Rectal smooth muscle tissue (tissue), 1 donor: ENCODE data around the gene POLA1.

Experiments used
- H3K27ac ChIP-seq: one replicate; pipeline ENCODE4 v1.7.0; 2013; ENCODE audit warnings: low read depth, low read length, inconsistent platforms
- H3K27me3 ChIP-seq: one replicate; pipeline ENCODE4 v1.7.0; 2013; ENCODE audit warnings: low read length; ENCODE audit not compliant: control insufficient read depth, insufficient read depth
- H3K36me3 ChIP-seq: one replicate; pipeline ENCODE4 v1.7.0; 2013; ENCODE audit warnings: low read length; ENCODE audit not compliant: control insufficient read depth, insufficient read depth
- H3K4me1 ChIP-seq: one replicate; pipeline ENCODE4 v1.7.0; 2013; ENCODE audit warnings: low read length; ENCODE audit not compliant: control insufficient read depth, insufficient read depth
- H3K4me3 ChIP-seq: one replicate; pipeline ENCODE4 v1.7.0; 2013; ENCODE audit warnings: low read length
- H3K9ac ChIP-seq: one replicate; pipeline ENCODE4 v1.7.0; 2013; ENCODE audit warnings: low read length

The POLA1 gene

DNA sequence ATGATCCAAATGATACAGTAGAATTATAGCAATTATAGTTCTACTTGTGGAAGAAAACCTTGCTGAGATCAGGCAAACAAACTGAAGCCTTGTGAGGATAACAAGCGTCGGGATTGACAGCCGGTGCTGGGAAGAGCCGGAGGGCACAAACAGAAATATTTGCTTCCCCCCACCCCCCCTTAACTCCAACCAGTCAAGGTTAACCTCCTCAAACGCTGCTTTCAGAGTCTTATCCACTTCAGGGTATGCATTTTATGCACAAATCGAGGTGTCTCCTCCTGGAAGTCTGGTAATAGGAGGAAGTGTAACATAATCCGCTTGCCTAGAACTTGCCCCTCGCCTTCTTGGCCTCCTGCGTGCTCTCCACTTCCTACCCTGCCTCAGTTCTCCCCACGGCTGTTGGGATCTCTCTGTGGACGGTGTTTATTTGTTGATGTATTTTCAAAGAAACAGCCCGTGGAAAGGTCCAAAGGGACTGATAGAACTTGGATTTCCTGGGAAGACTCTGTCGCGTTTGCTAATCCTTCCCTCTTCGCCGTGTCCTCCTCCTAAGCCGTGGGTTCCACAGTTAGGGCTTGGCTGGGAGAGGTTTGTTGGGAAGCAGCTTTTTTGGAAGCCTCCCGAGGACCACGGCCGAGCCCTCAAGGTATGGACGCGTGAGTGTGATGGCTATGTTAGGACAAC is 326.1 kb downstream of the POLA1 start:
- no peak overlapping the region for H3K4me3 ChIP-seq
- no peak overlapping the region for H3K9ac ChIP-seq
- H3K27me3 ChIP-seq, result peaks cover 53% of the 10 kb centered on the region
- H3K36me3 ChIP-seq, result no peaks in the 10 kb centered on the region
- H3K27ac ChIP-seq, result no peak overlapping the region
- H3K4me1 ChIP-seq, result no peaks in the 10 kb centered on the region

DNA sequence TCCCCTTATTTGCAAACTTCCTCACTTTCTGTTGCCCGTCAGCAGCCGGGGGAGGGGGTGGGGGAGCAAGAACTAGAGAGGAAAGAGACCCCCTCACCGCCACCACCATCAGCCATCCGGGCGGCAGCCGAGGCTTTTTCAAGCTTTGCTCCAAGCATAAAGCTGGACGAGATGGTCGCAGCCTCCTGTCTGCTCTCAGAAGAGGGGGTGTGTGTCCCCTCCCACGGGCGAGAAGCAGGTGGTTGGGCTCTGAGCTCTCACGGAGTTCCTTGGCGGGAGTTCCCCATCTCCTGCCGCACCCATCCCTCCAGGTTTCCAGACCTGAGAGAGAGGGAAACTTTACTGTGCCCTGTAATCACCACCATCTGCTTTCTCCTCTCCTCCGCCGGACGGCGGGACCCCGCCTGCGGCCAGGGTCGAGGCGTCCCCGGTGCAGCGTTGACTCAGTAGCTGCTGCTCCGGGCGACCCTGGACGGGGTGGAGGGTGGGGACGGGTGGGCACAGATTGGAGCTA is 326.7 kb downstream of the POLA1 start:
- H3K27ac ChIP-seq, result no peak overlapping the region
- no peaks in the 10 kb centered on the region for H3K36me3 ChIP-seq
- H3K9ac ChIP-seq, result no peak overlapping the region
- peaks cover 47% of the 10 kb centered on the region for H3K27me3 ChIP-seq
- H3K4me1 ChIP-seq, result no peaks in the 10 kb centered on the region
- H3K4me3 ChIP-seq, result no peak overlapping the region

DNA sequence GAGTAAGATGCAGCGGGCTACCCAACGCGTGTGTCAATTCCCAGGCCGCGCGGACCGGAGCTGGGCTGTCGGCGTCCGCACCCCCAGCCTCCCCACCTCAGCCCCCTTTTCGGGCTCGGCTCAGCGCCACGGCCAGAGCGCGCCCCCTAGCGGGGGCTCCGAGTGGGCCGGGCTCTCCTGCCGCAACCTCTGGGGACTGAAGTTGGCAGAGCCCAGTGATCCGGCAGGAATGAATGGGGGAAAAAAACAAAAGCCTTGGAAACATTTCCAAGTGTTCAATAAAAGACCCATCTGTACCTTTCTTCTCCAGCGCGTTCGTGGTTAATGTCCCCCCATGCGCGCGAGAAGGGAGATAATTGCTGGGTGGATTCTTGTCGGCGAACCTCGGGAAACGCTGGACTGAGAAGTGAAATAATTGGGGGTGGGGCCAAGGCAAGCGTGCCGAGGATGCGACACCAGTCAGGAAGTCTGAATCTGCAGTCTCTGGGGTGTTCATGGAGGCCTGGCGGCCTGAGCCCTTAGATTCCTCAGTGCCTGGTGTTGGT is 327.3 kb downstream of the POLA1 start:
- Histone ChIP-seq H3K27me3 (peaks cover 44% of the 10 kb centered on the region), H3K4me1 (no peaks in the 10 kb centered on the region), H3K36me3 (no peaks in the 10 kb centered on the region), H3K4me3 (no peak overlapping the region), H3K9ac (no peak overlapping the region), H3K27ac (no peak overlapping the region)

DNA sequence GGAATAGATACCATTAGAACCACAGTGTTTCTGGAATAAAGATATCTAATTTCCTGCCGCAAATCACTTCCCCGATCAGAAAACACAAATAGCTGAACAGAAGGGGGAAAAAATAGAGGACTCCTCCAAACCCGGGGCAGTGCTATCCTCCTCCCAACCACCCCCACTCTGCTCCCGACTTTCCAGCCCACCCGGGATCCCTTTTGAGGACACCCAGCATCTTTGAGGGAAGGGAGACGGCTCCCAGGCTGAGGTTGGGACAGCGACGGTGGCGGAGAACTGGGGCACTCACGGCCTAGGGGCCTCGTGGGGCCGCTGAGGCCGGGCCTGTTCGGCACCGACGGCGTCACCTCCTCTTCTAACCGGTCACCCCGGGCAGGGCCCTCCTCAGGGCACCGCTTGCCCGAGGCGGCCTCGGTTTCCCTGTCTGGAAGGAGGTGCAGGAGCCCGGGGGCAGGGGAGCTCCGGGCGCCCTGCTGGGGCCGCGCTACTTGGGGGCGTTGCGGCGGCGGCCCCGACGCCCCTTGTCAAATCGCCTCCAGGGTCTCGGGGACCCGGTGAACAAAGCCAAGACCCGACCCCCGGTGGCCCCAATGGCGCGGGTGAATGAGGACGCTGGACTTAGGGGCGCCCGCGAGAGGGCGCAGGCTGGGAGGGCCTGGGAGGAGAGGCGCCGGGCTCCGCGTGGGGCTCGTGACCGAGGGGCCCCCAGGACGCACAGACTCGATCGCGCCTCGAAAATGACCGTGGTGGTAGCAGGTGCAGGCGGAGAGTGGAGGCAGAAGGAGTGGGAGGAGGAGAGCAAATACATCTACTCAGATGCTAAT is 329.0 kb downstream of the POLA1 start:
- Histone ChIP-seq H3K36me3 (no peaks in the 10 kb centered on the region), H3K9ac (no peak overlapping the region), H3K4me1 (no peaks in the 10 kb centered on the region), H3K4me3 (no peak overlapping the region), H3K27me3 (peaks cover 33% of the 10 kb centered on the region), H3K27ac (no peak overlapping the region)

DNA sequence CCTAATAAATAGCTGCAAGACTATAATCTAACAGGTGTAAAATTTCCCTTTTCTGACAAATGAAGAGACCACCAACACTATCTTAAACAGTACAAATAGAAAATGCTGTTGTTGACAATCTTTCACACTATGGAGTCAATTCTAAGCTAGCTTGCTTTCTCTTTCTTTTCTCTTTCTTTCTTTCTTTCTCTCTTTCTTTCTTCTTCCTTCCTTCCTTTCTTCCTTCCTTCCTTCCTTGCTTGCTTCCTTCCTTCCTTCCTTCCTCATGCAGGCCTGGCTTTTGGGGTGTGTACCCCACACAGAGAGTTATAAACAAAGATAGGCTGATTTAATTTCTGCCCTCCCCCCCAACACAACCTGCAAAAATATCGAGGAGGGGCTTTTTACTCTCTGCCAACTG is 330.2 kb downstream of the POLA1 start:
- H3K27me3 ChIP-seq, result peaks cover 33% of the 10 kb centered on the region
- no peaks in the 10 kb centered on the region for H3K4me1 ChIP-seq
- no peak overlapping the region for H3K4me3 ChIP-seq
- no peak overlapping the region for H3K27ac ChIP-seq
- H3K36me3 ChIP-seq, result no peaks in the 10 kb centered on the region
- H3K9ac ChIP-seq, result no peak overlapping the region

DNA sequence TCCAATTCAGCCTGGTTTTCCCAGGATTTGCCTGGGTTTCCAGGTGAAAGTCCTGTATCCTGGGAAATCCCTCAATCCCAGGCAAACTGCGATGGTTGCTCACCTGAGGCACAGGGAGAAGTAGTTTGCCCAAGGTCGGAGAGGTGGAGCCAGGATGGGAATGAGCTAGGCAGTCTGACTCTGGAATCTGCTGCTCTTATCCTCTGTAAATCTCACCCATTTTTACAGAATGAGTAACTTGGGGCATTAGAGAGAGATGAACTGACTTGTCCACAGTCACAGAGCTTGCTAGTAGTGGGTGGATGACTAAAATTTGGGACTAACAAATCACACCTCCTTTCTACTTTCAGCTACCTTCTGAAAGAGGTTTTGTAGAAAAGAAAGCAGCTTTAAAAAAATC is 331.9 kb downstream of the POLA1 start:
- Histone ChIP-seq H3K36me3 (no peaks in the 10 kb centered on the region), H3K4me1 (no peaks in the 10 kb centered on the region), H3K4me3 (no peak overlapping the region), H3K27me3 (peaks cover 24% of the 10 kb centered on the region), H3K9ac (no peak overlapping the region), H3K27ac (no peak overlapping the region)

DNA sequence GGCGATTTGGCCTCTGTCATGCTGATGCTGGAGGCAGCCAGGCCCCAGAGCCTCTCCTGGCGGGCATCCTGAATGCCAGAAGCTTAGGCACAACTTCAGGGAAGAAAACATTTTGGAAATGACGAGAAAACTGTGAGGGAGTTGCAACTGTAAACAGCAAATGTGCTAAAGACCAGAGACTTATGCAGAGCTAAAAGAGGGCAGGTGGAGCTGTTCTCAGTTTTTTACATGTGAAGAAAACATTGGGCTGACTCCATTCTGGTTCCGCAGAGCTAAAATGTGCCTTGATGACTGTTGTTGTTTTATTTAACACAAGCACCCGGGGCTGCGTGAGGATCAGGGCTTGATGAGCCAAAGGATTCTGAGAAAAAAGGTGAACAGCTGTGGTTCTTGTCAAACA is 332.9 kb downstream of the POLA1 start:
- no peaks in the 10 kb centered on the region for H3K36me3 ChIP-seq
- H3K27me3 ChIP-seq, result peaks cover 14% of the 10 kb centered on the region
- H3K4me3 ChIP-seq, result no peak overlapping the region
- no peak overlapping the region for H3K9ac ChIP-seq
- no peaks in the 10 kb centered on the region for H3K4me1 ChIP-seq
- H3K27ac ChIP-seq, result no peak overlapping the region

DNA sequence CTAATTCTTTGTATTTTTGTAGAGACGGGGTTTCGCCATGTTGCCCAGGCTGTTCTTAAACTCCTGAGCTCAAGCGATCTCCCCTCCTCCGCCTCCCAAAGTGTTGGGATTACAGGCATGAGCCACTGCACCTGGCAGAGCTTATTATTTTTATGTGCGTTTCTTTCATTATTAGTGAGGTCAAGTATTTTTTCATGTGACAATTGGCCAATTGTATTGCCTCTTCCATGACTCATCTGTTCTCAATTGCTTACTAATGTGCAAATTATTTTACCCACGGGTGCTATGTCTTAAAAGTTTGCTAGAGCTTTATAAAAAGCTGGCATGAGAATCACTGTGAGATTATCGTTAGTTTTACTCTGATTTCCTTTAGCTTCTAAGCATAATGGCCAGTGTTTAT is 335.0 kb downstream of the POLA1 start:
- H3K4me1 ChIP-seq, result no peaks in the 10 kb centered on the region
- H3K4me3 ChIP-seq, result no peak overlapping the region
- no peaks in the 10 kb centered on the region for H3K27me3 ChIP-seq
- H3K9ac ChIP-seq, result no peak overlapping the region
- H3K36me3 ChIP-seq, result no peaks in the 10 kb centered on the region
- H3K27ac ChIP-seq, result no peak overlapping the region

DNA sequence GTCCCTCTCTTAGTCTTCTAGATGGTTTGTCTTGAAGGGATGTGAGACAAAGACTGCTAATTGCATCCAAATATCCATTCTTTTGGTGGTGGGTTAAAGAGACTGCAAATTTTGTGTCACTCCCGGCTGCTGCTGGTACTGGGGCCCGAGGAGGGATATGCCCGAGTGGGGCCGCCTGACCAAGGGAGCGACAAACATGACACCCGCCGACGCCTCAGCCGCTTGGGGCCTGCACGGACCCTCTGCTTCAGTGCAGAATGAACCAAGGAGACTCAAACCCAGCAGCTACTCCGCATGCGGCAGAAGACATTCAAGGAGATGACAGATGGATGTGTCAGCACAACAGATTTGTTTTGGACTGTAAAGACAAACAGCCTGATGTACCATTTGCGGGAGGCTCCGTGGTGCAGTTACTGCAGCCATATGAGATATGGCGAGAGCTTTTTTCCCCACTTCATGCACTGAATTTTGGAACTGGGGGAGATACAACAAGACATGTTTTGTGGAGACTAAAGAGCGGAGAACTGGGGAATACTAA is 335.6 kb downstream of the POLA1 start:
- no peaks in the 10 kb centered on the region for H3K36me3 ChIP-seq
- H3K9ac ChIP-seq, result no peak overlapping the region
- H3K27me3 ChIP-seq, result no peaks in the 10 kb centered on the region
- no peaks in the 10 kb centered on the region for H3K4me1 ChIP-seq
- no peak overlapping the region for H3K27ac ChIP-seq
- H3K4me3 ChIP-seq, result no peak overlapping the region

DNA sequence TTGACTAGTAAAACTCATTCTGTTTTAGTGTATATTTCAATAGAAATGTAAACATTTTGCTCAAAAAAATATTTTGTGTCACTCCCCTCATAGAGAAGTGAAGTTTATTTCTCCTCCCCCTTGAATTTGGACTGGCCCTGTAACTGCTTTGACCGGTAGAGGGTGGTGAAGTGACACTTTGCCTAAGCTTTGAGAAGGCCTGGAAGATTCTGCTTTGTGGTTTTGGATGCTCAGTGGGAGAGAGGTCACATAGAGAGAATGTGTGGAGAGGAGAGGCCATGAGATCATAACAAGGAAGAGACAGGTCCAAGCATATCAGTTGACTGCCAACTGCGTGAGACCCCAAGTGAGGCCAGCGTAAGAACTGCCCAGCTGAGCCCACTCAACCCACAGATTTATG is 341.2 kb downstream of the POLA1 start:
- Histone ChIP-seq H3K4me3 (no peak overlapping the region), H3K36me3 (no peaks in the 10 kb centered on the region), H3K4me1 (no peaks in the 10 kb centered on the region), H3K9ac (no peak overlapping the region), H3K27me3 (no peaks in the 10 kb centered on the region), H3K27ac (no peak overlapping the region)

DNA sequence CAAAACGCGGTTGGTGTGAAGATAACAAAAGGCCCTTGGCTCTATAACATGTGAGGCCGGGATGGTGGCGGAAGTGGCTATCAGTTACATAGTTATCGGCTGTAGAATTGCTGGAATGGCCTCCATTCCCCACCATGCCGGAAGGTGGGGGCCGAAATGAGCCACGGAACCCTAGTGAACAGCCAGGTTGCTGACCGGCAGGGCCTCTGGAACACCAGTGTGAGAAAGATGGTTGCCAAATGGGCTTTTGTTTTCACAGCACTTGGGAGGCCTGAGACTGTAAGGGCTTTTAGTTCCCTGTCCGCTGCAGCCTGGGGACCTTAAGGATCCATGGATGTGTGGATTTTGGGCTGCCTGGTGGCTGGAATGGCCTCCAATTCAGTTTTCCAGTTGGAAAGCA is 345.3 kb downstream of the POLA1 start:
- H3K4me3 ChIP-seq, result no peak overlapping the region
- no peak overlapping the region for H3K27ac ChIP-seq
- no peaks in the 10 kb centered on the region for H3K27me3 ChIP-seq

DNA sequence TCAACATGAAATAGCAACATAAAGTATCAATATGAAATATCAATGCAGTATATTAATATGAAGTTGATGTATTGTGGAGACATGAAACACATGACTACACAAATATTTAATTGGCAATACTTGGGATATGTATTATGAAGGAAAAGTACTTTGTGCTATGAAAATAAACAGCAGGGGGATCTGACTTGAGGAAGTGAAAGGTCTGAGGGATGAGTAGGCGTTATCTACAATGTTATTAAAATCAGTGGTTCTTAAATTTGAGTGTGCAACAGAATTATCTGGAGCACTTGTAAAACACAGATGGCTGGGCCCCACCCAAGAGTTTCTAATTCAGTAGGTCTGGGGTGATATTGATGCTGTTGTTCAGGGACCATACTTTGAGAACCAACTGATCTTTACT is 349.5 kb downstream of the POLA1 start:
- H3K4me1 ChIP-seq, result no peaks in the 10 kb centered on the region
- no peak overlapping the region for H3K4me3 ChIP-seq
- no peaks in the 10 kb centered on the region for H3K36me3 ChIP-seq
- H3K27me3 ChIP-seq, result no peaks in the 10 kb centered on the region
- no peak overlapping the region for H3K9ac ChIP-seq
- no peak overlapping the region for H3K27ac ChIP-seq

More for the DNA sequence above, 345.3 kb downstream of the POLA1 start:
- H3K9ac ChIP-seq, result no peak overlapping the region
- no peaks in the 10 kb centered on the region for H3K36me3 ChIP-seq
- no peaks in the 10 kb centered on the region for H3K4me1 ChIP-seq
